ENCODE data around the gene BMI1.

- TF ChIP-seq POLR2A (IDR thresholded peaks at IDR 0.05), result no peak
- TF ChIP-seq CTCF (IDR thresholded peaks at IDR 0.05 in 8 of 11, conservative IDR thresholded peaks at IDR 0.05 in 3 of 11), result no peak
These were observed 24.6 kb downstream of the BMI1 start, which contains the start of gene SPAG6 for GRCh38 chr10:22345301-22346095.

All from spleen (tissue), 7 donors.